ENCODE results near the gene LCN6.

GRCh38 chr9:136751244-136751643, 2.9 kb upstream of the LCN6 start:
- TF ChIP-seq POLR2A (IDR thresholded peaks at IDR 0.05; ENCODE audit: low read length), result no peak
- TF ChIP-seq GATA1 (IDR thresholded peaks at IDR 0.05; ENCODE audit: low read depth, low read length), result no peak

Measured in erythroblast (primary cell).